HG03354 (cell line): ENCODE data around the gene STH.
"Not testable (repeated sequence)": the region's sequence is repeated elsewhere in the genome, so short reads cannot be mapped to it uniquely, and the experiment has no call there.

Experiments
- ATAC-seq: cut with Tn5 transposase; IDR thresholded peaks from one replicate; pipeline ENCODE4 v1.9.1; 2021; ENCODE audit warnings: mild to moderate bottlenecking; ENCODE audit not compliant: unreplicated experiment, poor library complexity, severe bottlenecking

The STH gene

GRCh38 chr17:45998987-45999899 is at the start of gene STH:
Gene STH (plus strand): TSS chr17:45999250. CDS start chr17:45999280, 30 bp downstream.
- ATAC-seq = no peak

DNA sequence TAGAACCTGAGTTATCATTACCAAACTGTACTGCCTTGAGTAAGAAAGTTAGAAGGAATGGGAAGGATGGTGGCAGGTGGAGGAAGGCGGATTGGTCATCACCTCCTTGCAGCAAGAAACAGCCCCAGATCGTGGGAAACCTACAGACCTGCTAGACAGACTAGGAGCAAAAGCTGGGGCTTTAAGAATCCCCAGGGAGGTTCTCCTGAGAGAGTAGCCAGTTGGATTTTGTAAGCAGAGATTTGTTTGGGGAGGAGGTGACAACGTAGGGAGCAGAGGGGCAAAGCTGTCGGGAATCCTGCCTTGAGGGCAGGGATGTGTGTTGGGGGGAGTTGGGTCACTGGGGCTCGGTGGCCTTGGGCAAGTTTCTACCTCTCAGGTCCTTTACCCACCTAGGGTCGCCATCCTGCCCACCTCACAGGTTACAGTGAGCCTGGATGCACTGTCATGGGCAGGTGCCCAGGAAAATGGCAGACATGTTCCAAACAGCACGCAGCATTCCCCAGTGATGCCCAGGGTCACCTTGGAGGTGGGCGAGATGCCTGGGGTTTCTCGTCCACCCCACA is 49.2 kb upstream of the STH start:
- ATAC-seq = no peak

- ATAC-seq = no peak
Observed at GRCh38 chr17:45950888-45951287, 48.2 kb upstream of the STH start.

DNA sequence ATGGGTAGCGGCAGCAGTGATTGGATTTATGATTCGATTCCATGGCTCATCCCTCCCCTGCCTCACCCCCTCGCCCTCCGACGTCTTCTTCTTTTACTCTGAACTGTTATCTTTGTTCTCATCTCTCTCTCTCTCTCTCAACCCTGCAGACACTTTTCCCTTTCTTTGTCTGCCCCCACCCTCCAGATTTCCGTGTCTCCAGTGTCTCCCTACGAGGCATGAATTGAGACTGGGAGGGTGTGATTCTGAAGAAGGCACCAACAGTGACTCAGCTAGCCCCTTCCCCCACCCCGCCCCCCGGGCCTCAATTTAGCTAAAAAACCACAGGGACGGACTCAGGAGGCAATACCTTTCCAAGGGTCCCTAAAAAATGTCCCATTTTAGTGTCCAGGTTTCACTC is 47.6 kb upstream of the STH start:
- no peak for ATAC-seq

GRCh38 chr17:45951941-45952340 is 47.1 kb upstream of the STH start:
- no peak for ATAC-seq

DNA sequence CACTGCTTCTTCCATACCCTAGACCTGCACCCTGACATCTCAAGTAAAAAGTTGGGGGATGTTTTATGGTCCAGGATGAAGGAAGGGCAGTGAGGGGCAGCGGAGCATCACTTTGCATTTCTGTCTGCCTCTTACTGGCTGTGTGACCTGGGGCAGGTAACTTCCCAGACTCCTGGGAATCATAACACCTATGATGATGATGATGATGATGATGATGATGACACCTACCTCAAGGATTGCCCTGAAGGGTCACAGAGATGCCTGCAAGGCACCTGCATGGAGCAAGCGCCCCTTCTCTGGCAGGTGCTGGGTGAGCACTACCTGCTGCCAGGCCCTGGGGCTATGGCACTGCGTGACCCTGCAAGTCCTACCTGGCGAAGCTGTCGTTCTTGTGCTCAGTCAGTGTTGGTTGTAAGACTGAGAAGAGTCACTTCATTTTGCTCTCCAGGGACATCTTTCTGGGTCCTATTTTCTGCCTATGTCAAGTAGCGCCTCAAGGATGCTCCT is 46.2 kb upstream of the STH start:
- ATAC-seq = no peak

- no peak for ATAC-seq
Observed at GRCh38 chr17:45953561-45953960, 45.5 kb upstream of the STH start.

DNA sequence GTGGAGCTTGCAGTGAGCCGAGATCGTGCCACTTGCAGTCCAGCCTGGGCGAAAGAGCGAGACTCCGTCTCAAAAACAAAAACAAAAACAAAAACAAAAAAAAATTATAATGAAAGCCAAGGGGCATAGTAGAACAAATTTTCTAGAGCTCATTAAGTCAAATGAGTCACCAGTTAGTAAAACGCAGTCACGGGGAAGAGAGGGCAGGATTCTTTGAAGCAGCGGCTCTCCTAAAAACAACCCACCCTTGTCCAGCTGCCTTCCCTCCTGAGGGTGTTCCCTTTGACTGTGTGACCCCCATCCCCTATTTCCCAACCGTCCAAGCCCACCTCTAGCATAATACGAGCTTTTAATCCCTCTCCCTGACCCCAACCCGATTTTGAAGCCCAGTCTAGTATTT is 44.1 kb upstream of the STH start:
- no peak for ATAC-seq

DNA sequence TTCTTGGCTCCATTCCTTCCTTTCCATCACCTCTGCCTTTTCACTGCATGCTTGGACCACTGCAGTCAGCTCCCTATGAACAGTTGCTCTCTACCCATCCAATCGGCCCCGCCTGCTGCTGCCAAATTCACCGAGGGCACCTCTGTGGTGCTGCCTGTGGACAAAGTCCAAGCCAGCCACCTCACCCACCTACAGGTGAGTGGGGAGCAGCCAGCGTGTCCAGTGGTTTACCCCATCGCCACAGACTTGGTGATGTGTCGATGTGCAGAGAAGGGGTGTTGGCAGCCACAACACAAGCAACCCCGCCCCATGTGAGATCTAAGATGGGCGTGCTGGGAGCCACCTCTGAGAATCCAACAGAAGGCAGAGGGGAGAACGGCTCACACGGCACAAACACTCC is 43.7 kb upstream of the STH start:
- ATAC-seq = no peak

DNA sequence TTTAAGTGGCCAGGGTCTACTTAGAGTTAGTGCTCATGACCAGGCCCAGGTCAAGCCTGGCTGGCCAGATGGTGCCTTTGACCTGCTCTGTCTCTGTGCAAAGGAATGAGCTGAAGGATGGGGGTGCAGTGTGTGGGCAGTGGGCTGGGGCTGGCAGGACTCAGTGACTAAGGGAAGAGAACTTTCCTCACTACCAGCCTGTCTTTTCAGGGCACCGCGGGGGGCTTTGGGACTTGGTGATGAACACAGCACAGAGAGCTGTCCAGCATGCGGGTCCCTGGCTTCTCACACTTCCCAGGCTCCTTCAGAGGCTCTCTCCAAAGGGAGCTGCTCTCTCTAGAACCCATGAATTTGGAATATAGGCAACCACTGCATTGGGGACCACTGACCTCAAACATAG is 43.0 kb upstream of the STH start:
- no peak for ATAC-seq

- ATAC-seq = not testable (repeated sequence)
Observed at GRCh38 chr17:45956746-45957145, 42.3 kb upstream of the STH start.

- ATAC-seq = no peak
Observed at GRCh38 chr17:45958307-45958706, 40.7 kb upstream of the STH start.

GRCh38 chr17:45958994-45959665 is 39.9 kb upstream of the STH start:
- no peak for ATAC-seq

DNA sequence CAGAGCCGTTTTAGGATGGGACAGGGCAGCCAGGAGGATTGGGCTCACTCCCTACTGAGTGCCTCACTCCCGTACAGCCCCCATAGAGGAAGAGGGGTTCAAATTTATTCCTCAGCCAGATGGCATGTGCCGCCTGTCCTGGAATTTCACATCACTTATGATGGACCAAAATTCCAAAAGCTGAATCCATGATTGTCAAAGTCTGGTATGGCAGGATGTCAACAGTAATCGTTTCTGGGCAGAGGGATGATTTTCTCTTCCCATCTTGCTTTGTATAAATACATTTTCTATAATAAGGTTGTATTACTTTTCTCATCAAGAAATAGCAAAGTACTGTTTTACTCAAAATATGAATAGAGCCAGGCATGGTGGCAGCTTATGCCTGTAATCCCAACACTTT is 38.7 kb upstream of the STH start:
- no peak for ATAC-seq

DNA sequence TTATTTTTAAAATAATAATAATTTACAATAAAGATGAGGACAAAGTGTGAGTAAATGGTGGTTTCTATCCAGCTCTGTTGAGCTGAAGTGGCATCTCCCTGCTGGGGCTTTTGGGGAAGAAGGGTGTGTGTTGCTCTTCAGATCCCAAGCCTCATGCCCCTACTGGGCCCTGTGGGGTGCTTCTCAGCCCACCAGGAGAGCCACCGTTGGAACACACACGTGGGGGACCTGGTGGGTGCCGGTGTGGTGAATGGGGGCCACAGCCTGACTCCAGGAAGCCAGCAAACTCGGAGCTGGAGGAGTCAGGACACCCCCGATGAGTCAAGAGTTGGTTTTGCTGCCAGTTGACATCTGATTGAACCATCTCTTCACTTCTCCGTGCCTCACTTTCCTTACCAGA is 37.8 kb upstream of the STH start:
- no peak for ATAC-seq

- no peak for ATAC-seq
Observed at GRCh38 chr17:45962221-45962972, 36.7 kb upstream of the STH start.

GRCh38 chr17:45963283-45963682 is 35.8 kb upstream of the STH start:
- ATAC-seq = no peak

DNA sequence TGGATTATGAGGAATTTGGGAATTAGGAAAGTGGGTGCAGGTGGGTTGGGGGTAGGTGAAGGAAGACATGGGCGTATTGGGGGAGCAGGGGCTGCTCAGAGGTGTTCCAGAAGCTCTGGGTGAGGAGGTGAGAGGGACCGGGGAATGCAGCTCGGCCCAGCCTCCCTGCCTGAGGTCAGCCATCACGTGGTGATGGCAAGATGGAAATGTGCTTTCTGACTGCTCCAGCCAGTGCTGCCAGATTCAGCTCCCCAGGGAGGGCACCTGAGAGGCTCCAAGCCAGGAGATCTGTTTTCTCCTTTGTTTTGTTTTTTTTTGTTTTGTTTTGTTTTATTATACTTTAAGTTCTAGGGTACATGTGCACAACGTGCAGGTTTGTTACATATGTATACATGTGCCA is 35.2 kb upstream of the STH start:
- no peak for ATAC-seq

GRCh38 chr17:45964634-45965033 is 34.4 kb upstream of the STH start:
- ATAC-seq = no peak

GRCh38 chr17:45965812-45966211 is 33.2 kb upstream of the STH start:
- no peak for ATAC-seq
